ENCODE data around the gene USP54.

USP54 gene

GRCh38 chr10:73614720-73615119 is 23.6 kb upstream of the USP54 start:
- in situ Hi-C loops (cut with MboI; ENCODE audit: low pct_unique_long_range_greater_than_20kb, low sequenced_read_pairs, unreplicated experiment), result no loop called here
- TF ChIP-seq CTCF (IDR thresholded peaks at IDR 0.05; ENCODE audit: extremely low read depth, insufficient read depth, missing control alignments), result no peak
- no peak for DNase-seq (ENCODE audit: low spot score)

- in situ Hi-C loops (cut with MboI; ENCODE audit: low pct_unique_long_range_greater_than_20kb, low sequenced_read_pairs, unreplicated experiment), result no loop called here
- DNase-seq (ENCODE audit: low spot score), result no peak
- no peak for TF ChIP-seq CTCF (IDR thresholded peaks at IDR 0.05; ENCODE audit: extremely low read depth, insufficient read depth, missing control alignments)
These were observed 18.0 kb upstream of the USP54 start for GRCh38 chr10:73609116-73609515.

- TF ChIP-seq CTCF (IDR thresholded peaks at IDR 0.05; ENCODE audit: extremely low read depth, insufficient read depth, missing control alignments), result no peak
- in situ Hi-C loops (cut with MboI; ENCODE audit: low pct_unique_long_range_greater_than_20kb, low sequenced_read_pairs, unreplicated experiment), result no loop called here
- DNase-seq (ENCODE audit: low spot score), result no peak
These were observed 10.4 kb upstream of the USP54 start for GRCh38 chr10:73601486-73601921.

- in situ Hi-C loops (cut with MboI; ENCODE audit: low pct_unique_long_range_greater_than_20kb, low sequenced_read_pairs, unreplicated experiment), result no loop called here
- DNase-seq (ENCODE audit: low spot score), result no peak
- TF ChIP-seq CTCF (IDR thresholded peaks at IDR 0.05; ENCODE audit: extremely low read depth, insufficient read depth, missing control alignments), result no peak
These were observed 6.2 kb upstream of the USP54 start for GRCh38 chr10:73597346-73597745.

GRCh38 chr10:73593812-73594211 is 2.7 kb upstream of the USP54 start:
- in situ Hi-C loops (cut with MboI; ENCODE audit: low pct_unique_long_range_greater_than_20kb, low sequenced_read_pairs, unreplicated experiment), result no loop called here
- TF ChIP-seq CTCF (IDR thresholded peaks at IDR 0.05; ENCODE audit: extremely low read depth, insufficient read depth, missing control alignments), result no peak
- DNase-seq (ENCODE audit: low spot score), result no peak

GRCh38 chr10:73593110-73593509 is 2.0 kb upstream of the USP54 start:
- in situ Hi-C loops (cut with MboI; ENCODE audit: low pct_unique_long_range_greater_than_20kb, low sequenced_read_pairs, unreplicated experiment), result no loop called here
- TF ChIP-seq CTCF (IDR thresholded peaks at IDR 0.05; ENCODE audit: extremely low read depth, insufficient read depth, missing control alignments), result no peak
- DNase-seq (ENCODE audit: low spot score), result no peak

Measured in GM13977 (cell line).